ENCODE results near the gene RADIL.

DNA sequence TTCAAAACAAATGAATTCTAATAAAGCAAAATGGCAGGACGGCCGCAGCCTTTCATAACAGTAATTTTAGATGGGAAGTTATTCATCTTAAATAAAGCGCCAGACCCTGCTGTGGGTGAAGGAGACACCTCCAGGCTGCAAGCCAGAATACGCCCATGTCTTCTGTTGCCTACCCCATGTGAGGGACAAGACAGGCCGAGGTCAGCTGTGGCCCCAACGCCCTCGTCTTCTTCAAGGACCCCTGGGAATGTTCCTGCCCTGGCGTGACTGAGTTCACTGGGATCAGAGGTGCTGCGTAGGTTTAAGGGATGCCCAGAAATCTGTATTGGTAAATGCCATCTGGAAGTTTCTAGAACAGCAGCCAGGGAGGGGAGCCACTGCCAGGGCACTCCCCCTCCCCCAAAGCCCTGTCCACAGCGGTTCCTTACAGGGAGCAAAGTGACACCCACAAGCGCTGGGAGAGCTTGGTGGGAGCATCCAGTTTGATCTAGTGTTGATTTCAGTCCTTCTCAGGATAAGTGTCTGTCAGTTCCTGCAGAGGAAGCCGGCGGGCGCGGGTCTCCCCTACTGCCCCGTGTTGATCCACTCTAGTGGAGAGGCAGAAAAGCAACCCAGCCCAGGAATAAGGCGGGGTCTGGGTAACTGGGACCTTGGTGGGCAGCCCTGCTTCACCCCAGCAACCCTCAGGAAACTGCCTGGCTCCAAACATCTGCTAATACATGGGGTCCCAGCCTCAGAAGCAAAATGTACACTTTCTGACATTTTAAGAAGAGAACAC is 42.3 kb downstream of the RADIL start:
- TF ChIP-seq, protein P1, sequence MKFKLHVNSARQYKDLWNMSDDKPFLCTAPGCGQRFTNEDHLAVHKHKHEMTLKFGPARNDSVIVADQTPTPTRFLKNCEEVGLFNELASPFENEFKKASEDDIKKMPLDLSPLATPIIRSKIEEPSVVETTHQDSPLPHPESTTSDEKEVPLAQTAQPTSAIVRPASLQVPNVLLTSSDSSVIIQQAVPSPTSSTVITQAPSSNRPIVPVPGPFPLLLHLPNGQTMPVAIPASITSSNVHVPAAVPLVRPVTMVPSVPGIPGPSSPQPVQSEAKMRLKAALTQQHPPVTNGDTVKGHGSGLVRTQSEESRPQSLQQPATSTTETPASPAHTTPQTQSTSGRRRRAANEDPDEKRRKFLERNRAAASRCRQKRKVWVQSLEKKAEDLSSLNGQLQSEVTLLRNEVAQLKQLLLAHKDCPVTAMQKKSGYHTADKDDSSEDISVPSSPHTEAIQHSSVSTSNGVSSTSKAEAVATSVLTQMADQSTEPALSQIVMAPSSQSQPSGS (tag by site-specific recombination; IDR thresholded peaks at IDR 0.05; ENCODE audit: low read depth) = no peak
- TF ChIP-seq GLIS1 (tag by site-specific recombination; IDR thresholded peaks at IDR 0.05) (no peak), ZSCAN16 (tag by site-specific recombination; IDR thresholded peaks at IDR 0.05) (no peak), ZNF549 (tag by site-specific recombination; IDR thresholded peaks at IDR 0.05) (no peak), ZNF274 (IDR thresholded peaks at IDR 0.05; ENCODE audit: low read length) (no peak), ZNF274 (tag by site-specific recombination; IDR thresholded peaks at IDR 0.05; ENCODE audit: borderline replicate concordance) (no peak), HOXA7 (CRISPR knock-in tag; IDR thresholded peaks at IDR 0.05; ENCODE audit: borderline replicate concordance) (no peak)
- TF ChIP-seq, protein P2, sequence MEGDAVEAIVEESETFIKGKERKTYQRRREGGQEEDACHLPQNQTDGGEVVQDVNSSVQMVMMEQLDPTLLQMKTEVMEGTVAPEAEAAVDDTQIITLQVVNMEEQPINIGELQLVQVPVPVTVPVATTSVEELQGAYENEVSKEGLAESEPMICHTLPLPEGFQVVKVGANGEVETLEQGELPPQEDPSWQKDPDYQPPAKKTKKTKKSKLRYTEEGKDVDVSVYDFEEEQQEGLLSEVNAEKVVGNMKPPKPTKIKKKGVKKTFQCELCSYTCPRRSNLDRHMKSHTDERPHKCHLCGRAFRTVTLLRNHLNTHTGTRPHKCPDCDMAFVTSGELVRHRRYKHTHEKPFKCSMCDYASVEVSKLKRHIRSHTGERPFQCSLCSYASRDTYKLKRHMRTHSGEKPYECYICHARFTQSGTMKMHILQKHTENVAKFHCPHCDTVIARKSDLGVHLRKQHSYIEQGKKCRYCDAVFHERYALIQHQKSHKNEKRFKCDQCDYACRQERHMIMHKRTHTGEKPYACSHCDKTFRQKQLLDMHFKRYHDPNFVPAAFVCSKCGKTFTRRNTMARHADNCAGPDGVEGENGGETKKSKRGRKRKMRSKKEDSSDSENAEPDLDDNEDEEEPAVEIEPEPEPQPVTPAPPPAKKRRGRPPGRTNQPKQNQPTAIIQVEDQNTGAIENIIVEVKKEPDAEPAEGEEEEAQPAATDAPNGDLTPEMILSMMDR (tag by site-specific recombination; IDR thresholded peaks at IDR 0.05) = no peak
